Psoas muscle (tissue), 8 donors: ENCODE results near the gene KASH5. TPM values are rescaled to one million over a fixed set of nuclear protein-coding genes. Genes with fewer than 3 reads are reported as not detected.

ENCODE experiments used
- ATAC-seq, 4 donors: fragments of 200-7000 bp; cut with Tn5 transposase; one replicate each; pipeline ENCODE4 v1.9.1; 2020; ENCODE audit warnings: moderate library complexity in 3 of 4, mild to moderate bottlenecking in 2 of 4
- DNase-seq, 2 donors: peaks; one replicate each; pipeline ENCODE4 v3.0.0-alpha.2; 2020
- H3K27ac ChIP-seq: fragments of 200-600 bp; one replicate; pipeline ENCODE4 v1.8.0; 2022
- H3K27me3 ChIP-seq, 3 donors: fragments of 200-600 bp in 1 of 3; one replicate each; pipeline versions ENCODE4 v1.6.1 to v1.8.0; 2013 to 2022; ENCODE audit warnings: low read length in 2 of 3, mild to moderate bottlenecking in 2 of 3, moderate library complexity in 1 of 3; ENCODE audit not compliant: insufficient read depth in 3 of 3
- H3K36me3 ChIP-seq, 2 donors: fragments of 200-600 bp in 1 of 2; one replicate each; pipeline versions ENCODE4 v1.6.1 to v1.8.0; 2013 to 2022; ENCODE audit warnings: low read depth in 1 of 2, mild to moderate bottlenecking in 1 of 2, moderate library complexity in 1 of 2; ENCODE audit not compliant: insufficient read depth in 1 of 2
- H3K4me1 ChIP-seq: fragments of 200-600 bp; one replicate; pipeline ENCODE4 v1.8.0; 2022
- H3K4me3 ChIP-seq: fragments of 200-600 bp; one replicate; pipeline ENCODE4 v1.8.0; 2022; ENCODE audit warnings: mild to moderate bottlenecking
- H3K9me3 ChIP-seq: fragments of 200-600 bp; one replicate; pipeline ENCODE4 v1.8.0; 2022
- WGBS, 3 donors: extraction: QIAGEN DNeasy Blood & Tissue Kit; methylation state at CpG; one replicate each; pipeline versions ENCODE4 v1.1.6 to v1.1.7; 2013; 5-methylcytosine and 5-hydroxymethylcytosine counted together
- intact Hi-C, 2 donors: fragments of 100-400 bp; cut with DNase I; formaldehyde crosslinking; loops; one replicate each; pipeline versions ENCODE4 v1.11.0 to v1.14.2; 2022
- polyA plus RNA-seq, 3 donors: library from polyadenylated mRNA; stranded (reverse); fragments of 200-250 nt; gene quantifications; one replicate each; pipeline ENCODE4 v1.2.3, GENCODE V29; 2013
- total RNA-seq, 4 donors: library from RNA; stranded (reverse); fragmentation: NEBNext Ultra II Directional in 2 of 4; extraction: Animal tissue kit (Norgen Biotek cat#: 25700) in 2 of 4; gene quantifications; one replicate each; pipeline versions ENCODE4 v1.2.1 to v1.2.4, GENCODE V29; 2021 to 2023
- TF ChIP-seq, protein P1 (sequence below): fragments of 200-600 bp; IDR thresholded peaks from one replicate; pipeline ENCODE4 v1.8.0; 2022; ENCODE audit warnings: antibody characterized with exemption
- donor health status: healthy with polysubstance abuse.
- donor health status: DM: no; HTN: no; CAD: no; lungs with moderate emphysema.
- donor health status: Bipolar disorder and iron deficiency.
- donor health status: healthy.
- donor health status: DM: yes; HTN: yes; CAD: no.
- donor health status: DM: no; HTN: no; CAD: no.
- donor health status: DM: no; HTN: no; CAD: no.
- donor health status: DM: yes; HTN: yes; CAD: no.

KASH5 gene
- total and polyA plus RNA-seq, 7 donors, result not detected

DNA sequence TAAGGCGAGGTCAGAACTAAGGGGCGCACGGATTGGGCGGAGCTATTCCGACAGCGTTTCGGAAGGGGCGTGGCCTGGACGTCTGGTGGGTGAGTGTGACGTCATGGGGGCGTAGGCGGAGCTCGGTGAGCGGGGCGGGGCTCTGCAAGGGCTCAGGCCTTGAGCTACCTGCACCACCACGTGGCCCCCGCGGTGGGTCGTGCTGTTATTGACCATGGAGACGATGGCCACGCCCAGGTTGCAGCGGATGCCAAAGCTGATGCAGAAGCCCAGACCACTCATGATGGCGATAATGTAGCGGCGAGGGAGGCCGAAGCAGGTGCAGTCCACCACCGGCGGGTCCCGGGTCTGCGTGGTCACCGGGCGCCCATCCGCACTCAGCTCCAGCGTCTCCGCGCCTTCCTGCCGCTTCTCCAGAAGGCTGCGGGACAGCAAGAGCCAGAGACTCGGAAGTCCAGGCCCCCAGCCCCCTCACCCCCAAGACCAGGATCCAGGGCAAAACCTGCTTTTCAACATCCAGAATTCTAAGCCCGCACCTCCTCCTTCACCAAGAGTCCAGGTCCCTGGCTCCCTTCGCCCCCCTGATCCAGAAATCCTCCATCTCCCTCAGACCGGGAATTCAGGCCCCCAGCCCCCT, 48.5 kb downstream of the KASH5 start:
- WGBS, 3 donors, result 12 to 13% (median 12%) methylated on average over 32 to 42 of the region's 42 CpGs
- intact Hi-C loops, result no loop called here

DNA sequence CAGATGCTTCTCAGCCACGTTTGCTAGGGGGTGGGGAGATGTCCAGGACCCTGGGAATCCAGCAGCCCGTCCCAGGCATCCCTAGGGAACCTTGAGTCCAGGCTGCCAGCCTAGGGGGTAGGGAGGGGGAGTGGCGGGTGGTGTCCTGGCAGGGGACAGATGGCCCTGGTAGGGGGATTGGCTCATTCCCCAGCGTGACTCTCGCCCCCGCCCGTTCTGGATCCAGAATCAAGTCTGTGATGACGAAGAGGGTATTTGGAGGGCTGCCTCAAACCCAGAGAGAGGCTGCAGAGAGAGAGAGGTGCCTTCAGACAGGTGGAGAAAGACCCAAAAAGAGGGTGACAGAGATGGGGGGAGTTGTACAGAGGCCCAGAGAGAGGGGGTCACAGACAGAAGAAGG, 49.2 kb downstream of the KASH5 start:
- WGBS, 3 donors, result 9 to 12% (median 10%) methylated on average over 8 of the region's 8 CpGs
- intact Hi-C loops, result no loop called here
- H3K27me3 ChIP-seq, result peaks cover 0 to 95% (median 53%) of the 10 kb centered on the region in 3 donors

More for the DNA sequence above, 48.5 kb downstream of the KASH5 start:
- H3K4me3 ChIP-seq, result no peak overlapping the region
- H3K36me3 ChIP-seq, result no peaks in the 10 kb centered on the region
- no peaks in the 10 kb centered on the region for H3K9me3 ChIP-seq
- DNase-seq (no peak), ATAC-seq (no peak)
- H3K27me3 ChIP-seq, result peaks cover 0 to 95% (median 53%) of the 10 kb centered on the region in 3 donors
- no peaks in the 10 kb centered on the region for H3K4me1 ChIP-seq
- TF ChIP-seq, protein P1, sequence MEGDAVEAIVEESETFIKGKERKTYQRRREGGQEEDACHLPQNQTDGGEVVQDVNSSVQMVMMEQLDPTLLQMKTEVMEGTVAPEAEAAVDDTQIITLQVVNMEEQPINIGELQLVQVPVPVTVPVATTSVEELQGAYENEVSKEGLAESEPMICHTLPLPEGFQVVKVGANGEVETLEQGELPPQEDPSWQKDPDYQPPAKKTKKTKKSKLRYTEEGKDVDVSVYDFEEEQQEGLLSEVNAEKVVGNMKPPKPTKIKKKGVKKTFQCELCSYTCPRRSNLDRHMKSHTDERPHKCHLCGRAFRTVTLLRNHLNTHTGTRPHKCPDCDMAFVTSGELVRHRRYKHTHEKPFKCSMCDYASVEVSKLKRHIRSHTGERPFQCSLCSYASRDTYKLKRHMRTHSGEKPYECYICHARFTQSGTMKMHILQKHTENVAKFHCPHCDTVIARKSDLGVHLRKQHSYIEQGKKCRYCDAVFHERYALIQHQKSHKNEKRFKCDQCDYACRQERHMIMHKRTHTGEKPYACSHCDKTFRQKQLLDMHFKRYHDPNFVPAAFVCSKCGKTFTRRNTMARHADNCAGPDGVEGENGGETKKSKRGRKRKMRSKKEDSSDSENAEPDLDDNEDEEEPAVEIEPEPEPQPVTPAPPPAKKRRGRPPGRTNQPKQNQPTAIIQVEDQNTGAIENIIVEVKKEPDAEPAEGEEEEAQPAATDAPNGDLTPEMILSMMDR, result no peak
- no peak overlapping the region for H3K27ac ChIP-seq

DNA sequence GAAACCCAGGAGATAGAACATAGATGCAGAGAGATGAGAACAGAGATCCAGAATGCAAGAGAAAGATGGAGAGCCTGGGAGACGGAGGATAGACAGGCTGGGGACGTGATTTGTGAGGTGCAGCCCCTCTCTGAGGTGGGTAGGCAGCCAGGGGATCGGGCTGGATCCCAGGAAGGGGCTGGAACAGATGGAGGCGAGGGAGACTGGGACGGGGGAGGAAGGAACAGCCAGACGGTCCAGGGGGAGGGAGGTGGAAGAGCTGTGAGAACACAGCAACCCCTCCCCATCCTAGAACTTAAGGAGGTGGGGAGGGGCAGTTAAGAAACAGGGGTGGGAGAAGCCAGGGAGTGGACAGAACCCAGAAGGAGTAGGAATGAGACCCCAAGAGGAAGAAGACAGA, 50.2 kb downstream of the KASH5 start:
- no peak overlapping the region for H3K27ac ChIP-seq
- no peak overlapping the region for H3K4me3 ChIP-seq
- H3K4me1 ChIP-seq, result no peaks in the 10 kb centered on the region
- ATAC-seq, result no peak
- H3K36me3 ChIP-seq, result no peaks in the 10 kb centered on the region
- peaks cover 0 to 86% (median 45%) of the 10 kb centered on the region in 3 donors for H3K27me3 ChIP-seq
- intact Hi-C loops, result no loop called here
- DNase-seq, result no peak
- WGBS, 3 donors, result 11 to 15% (median 11%) methylated on average over 6 of the region's 6 CpGs
- H3K9me3 ChIP-seq, result no peaks in the 10 kb centered on the region
- TF ChIP-seq, protein P1, result no peak

More for the DNA sequence above, 49.2 kb downstream of the KASH5 start:
- no peak for ATAC-seq
- no peaks in the 10 kb centered on the region for H3K36me3 ChIP-seq
- no peak overlapping the region for H3K27ac ChIP-seq
- H3K9me3 ChIP-seq, result no peaks in the 10 kb centered on the region
- no peak for DNase-seq
- no peaks in the 10 kb centered on the region for H3K4me1 ChIP-seq
- TF ChIP-seq, protein P1, result no peak
- H3K4me3 ChIP-seq, result no peak overlapping the region

DNA sequence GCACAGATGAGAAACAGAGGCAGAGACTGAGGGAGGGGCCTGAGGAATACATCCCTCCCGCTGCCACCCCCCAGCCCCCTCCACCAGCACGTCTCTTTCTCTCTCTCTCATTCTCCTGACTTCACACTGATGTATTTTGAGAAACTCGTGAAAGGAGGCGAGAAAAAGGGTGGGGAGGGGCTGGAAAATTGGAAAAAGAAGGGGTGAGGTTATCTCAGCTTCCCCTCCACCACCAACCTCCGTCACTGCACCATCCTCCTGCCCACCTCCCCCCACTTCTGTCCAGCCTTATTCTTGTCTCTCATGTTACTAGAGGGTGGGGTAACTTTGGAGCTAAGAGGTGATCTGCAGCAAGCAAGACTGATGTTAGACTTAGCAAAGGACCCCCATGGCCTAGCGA, 51.8 kb downstream of the KASH5 start:
- ATAC-seq (no peak), DNase-seq (no peak)
- intact Hi-C loops, result loop anchor here in 1 of 2 donors (5.0 kb wide), 1 partner anchor 213 kb away; no protein-coding TSS in a partner anchor
- Histone ChIP-seq H3K9me3 (no peaks in the 10 kb centered on the region), H3K4me1 (no peaks in the 10 kb centered on the region), H3K27me3 (peaks cover 0 to 70% (median 38%) of the 10 kb centered on the region in 3 donors), H3K36me3 (no peaks in the 10 kb centered on the region), H3K27ac (no peak overlapping the region), H3K4me3 (no peak overlapping the region)
- WGBS, 3 donors, result 39 to 57% (median 43%) methylated on average over 5 to 6 of the region's 6 CpGs
- TF ChIP-seq, protein P1, result no peak
